H1 (cell line): ENCODE data around the gene TLE2. TPM values are rescaled to one million over a fixed set of nuclear protein-coding genes. Genes with fewer than 3 reads are reported as not detected.

Experiments
- CTCF ChIA-PET: fragments of 300-600 bp; sonication (Branson Sonifier 250); formaldehyde crosslinking; loops from one replicate; lab custom pipeline; 2021; ENCODE audit not compliant: partially characterized antibody; lab: Charles Lee
- POLR2A ChIA-PET: fragments of 300-600 bp; sonication (Branson Sonifier 250); formaldehyde crosslinking; loops from one replicate; lab custom pipeline; 2021; ENCODE audit warnings: inconsistent platforms; ENCODE audit not compliant: partially characterized antibody; lab: Charles Lee
- DNase-seq, 2 experiments: peaks; one replicate each; pipeline versions ENCODE4 v3.0.0 to v3.0.0-alpha.2; 2010 to 2022; ENCODE audit warnings: low spot score in 2 of 2, low read depth in 1 of 2, mixed read lengths in 1 of 2
- FAIRE-seq: peaks from 2 replicates; lab custom pipeline; 2011; peaks lifted over from hg19 to GRCh38; lab: Jason Lieb, UNC
- H2AFZ ChIP-seq: 2 replicates; pipeline ENCODE4 v1.8.1; 2012; ENCODE audit warnings: low read length, inconsistent platforms
- H2AK5ac ChIP-seq: 2 replicates; pipeline ENCODE4 v1.6.1; 2013; ENCODE audit warnings: low read depth, low read length
- H2BK120ac ChIP-seq: replicated peaks from 2 replicates; pipeline ENCODE3; 2013; ENCODE audit warnings: low read depth, low read length, inconsistent platforms
- H2BK12ac ChIP-seq: 2 replicates; pipeline ENCODE4 v1.6.1; 2013; ENCODE audit warnings: low read depth, low read length
- H2BK15ac ChIP-seq: 2 replicates; pipeline ENCODE4 v1.6.1; 2013; ENCODE audit warnings: low read length
- H2BK20ac ChIP-seq: 2 replicates; pipeline ENCODE4 v1.6.1; 2013; ENCODE audit warnings: low read length
- H2BK5ac ChIP-seq: 2 replicates; pipeline ENCODE4 v1.6.1; 2013; ENCODE audit warnings: low read depth, low read length
- H3K14ac ChIP-seq: 2 replicates; pipeline ENCODE4 v1.6.1; 2013; ENCODE audit warnings: inconsistent platforms; ENCODE audit not compliant: insufficient read length
- H3K18ac ChIP-seq: 2 replicates; pipeline ENCODE4 v1.6.1; 2013; ENCODE audit warnings: low read length; ENCODE audit errors: extremely low read depth
- H3K23ac ChIP-seq: 2 replicates; pipeline ENCODE4 v1.6.1; 2013; ENCODE audit warnings: inconsistent platforms; ENCODE audit not compliant: insufficient read length
- H3K23me2 ChIP-seq: 2 replicates; pipeline ENCODE4 v1.6.1; 2013; ENCODE audit warnings: low read depth, low read length
- H3K27ac ChIP-seq: 2 replicates; pipeline ENCODE4 v1.6.1; 2011; ENCODE audit warnings: low read depth, low read length, inconsistent platforms
- H3K27me3 ChIP-seq, 4 experiments: replicated peaks in 1 of 4; 1 replicate in 1 of 4; 2 replicates in 3 of 4; pipeline versions ENCODE4 v1.6.1 to v1.8.1; 2011 to 2013; ENCODE audit warnings: low read length in 3 of 4, mild to moderate bottlenecking in 3 of 4, inconsistent platforms in 2 of 4, mixed read lengths in 2 of 4, moderate library complexity in 1 of 4; ENCODE audit not compliant: control insufficient read depth in 3 of 4, insufficient read depth in 3 of 4; ENCODE audit errors: extremely low read depth in 1 of 4
- H3K36me3 ChIP-seq, 4 experiments: 2 replicates each; pipeline versions ENCODE4 v1.6.1 to v1.8.1; 2011 to 2013; ENCODE audit warnings: mild to moderate bottlenecking in 4 of 4, low read length in 3 of 4, moderate library complexity in 2 of 4, control low read depth in 1 of 4, inconsistent platforms in 1 of 4; ENCODE audit not compliant: insufficient read depth in 4 of 4, control insufficient read depth in 2 of 4
- H3K4ac ChIP-seq: replicated peaks from 2 replicates; pipeline ENCODE3; 2013; ENCODE audit warnings: low read length, low read depth, mixed read lengths, inconsistent platforms; ENCODE audit not compliant: insufficient read length
- H3K4me1 ChIP-seq, 4 experiments: replicated peaks in 1 of 4; 1 replicate in 1 of 4; 2 replicates in 3 of 4; pipeline versions ENCODE4 v1.6.1 to v1.8.1; 2011 to 2013; ENCODE audit warnings: low read length in 3 of 4, inconsistent platforms in 2 of 4, mixed read lengths in 1 of 4; ENCODE audit not compliant: insufficient read depth in 4 of 4, control insufficient read depth in 3 of 4
- H3K4me2 ChIP-seq, 2 experiments: 2 replicates each; pipeline versions ENCODE4 v1.6.1 to v1.8.1; 2011 to 2013; ENCODE audit warnings: low read depth in 2 of 2, low read length in 2 of 2, control low read depth in 1 of 2, inconsistent platforms in 1 of 2, mild to moderate bottlenecking in 1 of 2; ENCODE audit not compliant: insufficient read depth in 1 of 2
- H3K4me3 ChIP-seq, 4 experiments: fragments of 200-600, 300-600 bp in 1 of 4; sonication (generic), shearing (Covaris generic), sonication (Bioruptor Twin) in 1 of 4; 2 replicates each; pipeline versions ENCODE4 v1.5.1 to v1.8.1; 2011 to 2016; ENCODE audit warnings: low read length in 4 of 4, low read depth in 3 of 4, control low read depth in 2 of 4, inconsistent platforms in 2 of 4, mild to moderate bottlenecking in 2 of 4, mixed read lengths in 1 of 4, moderate library complexity in 1 of 4; ENCODE audit not compliant: insufficient read depth in 2 of 4; ENCODE audit errors: extremely low read depth in 1 of 4
- H3K56ac ChIP-seq: replicated peaks from 2 replicates; pipeline ENCODE3; 2013; ENCODE audit warnings: low read depth, mild to moderate bottlenecking, mixed read lengths, low read length, inconsistent platforms; ENCODE audit not compliant: insufficient read length
- H3K79me1 ChIP-seq: 2 replicates; pipeline ENCODE4 v1.6.1; 2013; ENCODE audit warnings: low read depth, low read length, control low read depth
- H3K79me2 ChIP-seq, 2 experiments: 2 replicates each; pipeline versions ENCODE4 v1.6.1 to v1.8.1; 2012 to 2013; ENCODE audit warnings: low read length in 2 of 2, mild to moderate bottlenecking in 2 of 2, inconsistent platforms in 1 of 2; ENCODE audit not compliant: insufficient read depth in 2 of 2, control insufficient read depth in 1 of 2
- H3K9ac ChIP-seq, 4 experiments: replicated peaks in 1 of 4; 1 replicate in 1 of 4; 2 replicates in 3 of 4; pipeline versions ENCODE4 v1.6.1 to v1.8.1; 2011 to 2013; ENCODE audit warnings: low read depth in 3 of 4, low read length in 3 of 4, control low read depth in 2 of 4, mild to moderate bottlenecking in 2 of 4, moderate library complexity in 2 of 4, inconsistent platforms in 1 of 4; ENCODE audit errors: extremely low read depth in 1 of 4
- H3K9me3 ChIP-seq, 2 experiments: 2 replicates each; pipeline versions ENCODE4 v1.6.1 to v1.8.1; 2012 to 2013; ENCODE audit warnings: mild to moderate bottlenecking in 2 of 2, moderate library complexity in 2 of 2, control low read depth in 1 of 2, inconsistent platforms in 1 of 2, low read depth in 1 of 2, low read length in 1 of 2, mixed read lengths in 1 of 2; ENCODE audit not compliant: insufficient read depth in 2 of 2
- H4K20me1 ChIP-seq, 2 experiments: replicated peaks in 1 of 2; 2 replicates each; pipeline versions ENCODE3 to v1.8.1; 2011 to 2013; ENCODE audit warnings: inconsistent platforms in 2 of 2, low read length in 2 of 2, mild to moderate bottlenecking in 1 of 2; ENCODE audit not compliant: insufficient read depth in 2 of 2, control insufficient read depth in 1 of 2
- H4K5ac ChIP-seq: 2 replicates; pipeline ENCODE4 v1.6.1; 2013; ENCODE audit warnings: low read length, low read depth, mixed read lengths, inconsistent platforms; ENCODE audit not compliant: insufficient read length
- H4K8ac ChIP-seq: 2 replicates; pipeline ENCODE4 v1.8.0; 2013; ENCODE audit warnings: mild to moderate bottlenecking, moderate library complexity, low read length, inconsistent platforms; ENCODE audit not compliant: insufficient read depth; ENCODE audit errors: extremely low read depth
- H4K91ac ChIP-seq: replicated peaks from 2 replicates; pipeline ENCODE3; 2013; ENCODE audit warnings: low read length, mixed read lengths, inconsistent platforms; ENCODE audit not compliant: insufficient read length
- BACH1 ChIP-seq: IDR thresholded peaks from 2 replicates; pipeline ENCODE4 v1.6.1; 2012; ENCODE audit warnings: low read length, improper control_type of control experiment
- SIX5 ChIP-seq: IDR thresholded peaks from 2 replicates; pipeline ENCODE4 v1.6.1; 2011; ENCODE audit warnings: mild to moderate bottlenecking, low read depth, low read length
- WGBS, 2 experiments: shearing (Covaris generic) in 1 of 2; methylation state at CpG; one replicate each; pipeline versions ENCODE4 v1.1.6 to v1.1.7; 2013 to 2015; ENCODE audit warnings: low lambda C conversion rate in 2 of 2, mixed read lengths in 2 of 2, inconsistent platforms in 1 of 2, low coverage in 1 of 2, missing lambda C conversion rate in 1 of 2; ENCODE audit not compliant: insufficient replicate concordance in 2 of 2, insufficient coverage in 1 of 2, insufficient read length in 1 of 2; ENCODE audit errors: extremely low coverage in 1 of 2, missing lambda C conversion rate in 1 of 2; 5-methylcytosine and 5-hydroxymethylcytosine counted together
- polyA plus RNA-seq, 7 experiments: library from polyadenylated mRNA; depleted of rRNA in 3 of 7; stranded (reverse) in 5 of 7; unstranded in 2 of 7; fragments of >200 nt in 5 of 7; fragments of 200-250 nt in 2 of 7; gene quantifications; 1 replicate in 5 of 7; 2 replicates in 1 of 7; 4 replicates in 1 of 7; pipeline versions ENCODE4 v1.2.1 to v1.2.3, GENCODE V29; 2011 to 2013; ENCODE audit warnings: missing spikeins in 2 of 7, mixed read lengths in 2 of 7
- total RNA-seq: library from RNA; stranded (reverse); fragmentation: NEBNext Ultra II Directional; extraction: Animal tissue kit (Norgen Biotek cat#: 25700); gene quantifications from 2 replicates; pipeline ENCODE4 v1.2.1, GENCODE V29; 2021

TLE2 gene
- total and polyA plus RNA-seq, 2 of the 8 experiments (the other 6 are each of a cell fraction or from before 2014, with no cell fraction given): 8.0 to 11.5 TPM

DNA sequence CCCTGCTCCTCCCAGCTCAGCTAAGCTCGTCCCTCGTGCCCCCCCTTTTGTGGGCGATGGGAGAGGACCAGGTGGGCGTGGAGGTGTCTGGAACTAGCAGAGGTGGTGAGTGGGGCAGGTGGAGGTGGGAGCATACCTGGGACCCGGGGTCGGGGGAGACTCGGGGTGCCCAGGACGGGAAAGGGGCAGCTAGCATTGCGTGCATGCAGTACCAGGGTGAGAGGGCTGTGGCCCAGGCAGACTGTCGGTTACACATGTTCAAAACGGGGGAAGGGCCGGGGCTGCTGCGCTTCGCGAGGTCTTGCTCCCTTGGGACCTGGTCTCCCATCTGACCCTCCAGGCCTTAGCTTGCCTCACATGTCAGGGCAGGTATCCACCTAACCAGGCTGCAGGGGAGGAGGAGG is 24.1 kb upstream of the TLE2 start:
- ChIA-PET POLR2A (interaction anchor here (1.0 to 4.7 kb wide), 6 partner anchors 13 to 577 kb away, joined by 3 to 25 read pairs (median 4); no protein-coding TSS in a partner anchor), CTCF (interaction anchor here (0.9 to 4.7 kb wide), 9 partner anchors 14 to 130 kb away, joined by 3 to 36 read pairs (median 10); no protein-coding TSS in a partner anchor)
- TF ChIP-seq SIX5 (0 out of 2 replicates have a peak, but pooled peaks have one; percentile 13), BACH1 (no peak)

More for the DNA sequence above, 24.1 kb upstream of the TLE2 start:
- no peak overlapping the region for H4K5ac ChIP-seq
- no peak overlapping the region for H4K8ac ChIP-seq
- H3K36me3 ChIP-seq: peaks cover 0 to 19% (median 0%) of the 10 kb centered on the region in 4 experiments; a peak in 4 of 8 replicates
- no peak overlapping the region for H4K91ac ChIP-seq
- peaks cover 3 to 36% (median 26%) of the 10 kb centered on the region in 4 experiments for H3K4me1 ChIP-seq
- peaks cover 5 to 10% of the 10 kb centered on the region in 2 experiments for H4K20me1 ChIP-seq
- FAIRE-seq (no peak), DNase-seq (peak in 1 of 2 experiments; percentile 55)
- H3K4me2 ChIP-seq: no peak overlapping the region
- no peaks in the 10 kb centered on the region for H3K79me2 ChIP-seq
- peak overlapping the region; percentile 71; the same call in 1 of the 2 replicates for H2BK5ac ChIP-seq
- H2BK15ac ChIP-seq: peak overlapping the region; percentile 72; the same call in 1 of the 2 replicates
- WGBS, 2 experiments: 78% methylated on average over 12 of the region's 15 CpGs; no CpG with 5 or more reads in 1 of the 2 experiments
- H2BK20ac ChIP-seq: no peak overlapping the region
- H3K79me1 ChIP-seq: peaks cover 2% of the 10 kb centered on the region; the same call in 1 of the 2 replicates
- H3K4me3 ChIP-seq: no peak overlapping the region
- H2BK120ac ChIP-seq: no peak overlapping the region
- H3K4ac ChIP-seq: no peak overlapping the region
- H3K14ac ChIP-seq: no peak overlapping the region
- H3K23me2 ChIP-seq: no peaks in the 10 kb centered on the region
- no peak overlapping the region; a peak in 1 of 7 replicates for H3K9ac ChIP-seq
- H3K27ac ChIP-seq: no peak overlapping the region
- H3K9me3 ChIP-seq: no peaks in the 10 kb centered on the region
- no peaks in the 10 kb centered on the region; a peak in 2 of 7 replicates for H3K27me3 ChIP-seq
- no peak overlapping the region for H2AK5ac ChIP-seq
- no peak overlapping the region for H3K23ac ChIP-seq
- 0 out of 2 replicates have a peak overlapping the region, but pooled peaks have one; percentile 60 for H3K18ac ChIP-seq
- no peak overlapping the region for H3K56ac ChIP-seq
- H2BK12ac ChIP-seq: no peak overlapping the region
- no peak overlapping the region for H2AFZ ChIP-seq
